Neural progenitor cell (in vitro differentiated cells): ENCODE data around the gene FLT4.
"Not testable (repeated sequence)": the region's sequence is repeated elsewhere in the genome, so short reads cannot be mapped to it uniquely, and the experiment has no call there.

Experiments used
- CTCF ChIP-seq: fragments of 200-600 bp; sonication (generic); IDR thresholded peaks from 2 replicates; pipeline ENCODE4 v1.5.1; 2017; ENCODE audit warnings: antibody characterized with exemption, mild to moderate bottlenecking
- EZH2 ChIP-seq: fragments of 200-600 bp; sonication (generic); IDR thresholded peaks from 2 replicates; pipeline ENCODE4 v1.6.1; 2017; ENCODE audit warnings: antibody characterized with exemption, mild to moderate bottlenecking, moderate library complexity

DNA sequence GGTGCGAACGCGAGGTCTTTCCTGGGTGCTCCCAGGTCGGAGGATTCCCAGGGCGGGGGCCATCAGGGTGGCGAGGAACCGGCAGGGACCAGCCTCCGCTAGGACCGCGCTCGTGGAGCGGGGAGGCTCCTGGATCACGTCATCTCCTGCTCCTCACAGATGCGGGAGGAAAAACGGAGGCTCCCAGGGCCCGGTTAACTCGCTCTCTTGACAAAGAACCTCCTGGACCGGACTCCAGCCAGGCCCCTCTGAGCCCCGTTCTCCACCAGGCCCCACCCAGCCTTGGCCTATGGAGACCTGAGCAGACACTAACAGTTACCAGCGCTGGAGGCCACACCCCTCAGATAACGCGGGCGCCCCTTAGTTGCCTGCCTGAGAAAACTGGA, 24.7 kb upstream of the FLT4 start:
- TF ChIP-seq EZH2, CTCF: not testable (repeated sequence)
